H1 (cell line): ENCODE measurements around the gene SLC36A4. TPM values are rescaled to one million over a fixed set of nuclear protein-coding genes. Genes with fewer than 3 reads are reported as not detected.

Experiments
- BACH1 ChIP-seq: IDR thresholded peaks from 2 replicates; pipeline ENCODE4 v1.6.1; 2012; ENCODE audit warnings: low read length, improper control_type of control experiment
- CHD2 ChIP-seq: IDR thresholded peaks from 2 replicates; pipeline ENCODE4 v1.6.1; 2012; ENCODE audit warnings: low read length, improper control_type of control experiment
- CREB1 ChIP-seq: IDR thresholded peaks from 2 replicates; pipeline ENCODE4 v1.6.1; 2012; ENCODE audit warnings: inconsistent platforms
- NRF1 ChIP-seq: IDR thresholded peaks from 2 replicates; pipeline ENCODE4 v1.6.1; 2011; ENCODE audit warnings: mild to moderate bottlenecking, low read depth, low read length, improper control_type of control experiment
- POLR2A ChIP-seq, 2 experiments: IDR thresholded peaks; 1 replicate in 1 of 2; 2 replicates in 1 of 2; pipeline ENCODE4 v1.6.1; 2011; ENCODE audit warnings: low read depth in 2 of 2, low read length in 2 of 2, mild to moderate bottlenecking in 2 of 2; ENCODE audit errors: control extremely low read depth in 1 of 2
- RAD21 ChIP-seq, 2 experiments: IDR thresholded peaks in 1 of 2; conservative IDR thresholded peaks in 1 of 2; 2 replicates each; pipeline ENCODE4 v1.6.1; 2011; ENCODE audit warnings: low read depth in 2 of 2, low read length in 2 of 2, improper control_type of control experiment in 1 of 2, inconsistent platforms in 1 of 2, mild to moderate bottlenecking in 1 of 2, moderate library complexity in 1 of 2
- polyA plus RNA-seq, 7 experiments: library from polyadenylated mRNA; depleted of rRNA in 3 of 7; stranded (reverse) in 5 of 7; unstranded in 2 of 7; fragments of >200 nt in 5 of 7; fragments of 200-250 nt in 2 of 7; gene quantifications; 1 replicate in 5 of 7; 2 replicates in 1 of 7; 4 replicates in 1 of 7; pipeline versions ENCODE4 v1.2.1 to v1.2.3, GENCODE V29; 2011 to 2013; ENCODE audit warnings: missing spikeins in 2 of 7, mixed read lengths in 2 of 7
- total RNA-seq: library from RNA; stranded (reverse); fragmentation: NEBNext Ultra II Directional; extraction: Animal tissue kit (Norgen Biotek cat#: 25700); gene quantifications from 2 replicates; pipeline ENCODE4 v1.2.1, GENCODE V29; 2021
- TF ChIP-seq, protein P1 (sequence below): fragments of 300-600 bp; sonication (generic); IDR thresholded peaks from 2 replicates; pipeline ENCODE4 v1.7.1; 2012; ENCODE audit warnings: low read length, moderate library complexity, mild to moderate bottlenecking, inconsistent platforms; ENCODE audit not compliant: insufficient replicate concordance

SLC36A4 gene
- total and polyA plus RNA-seq, 2 of the 8 experiments (the other 6 are each of a cell fraction or from before 2014, with no cell fraction given): 10.2 to 22.7 TPM

GRCh38 chr11:93116641-93117441, 81.0 kb downstream of the SLC36A4 start (continued):
- TF ChIP-seq POLR2A (IDR thresholded peaks at IDR 0.05; ENCODE audit: control extremely low read depth in 1 of 2, low read depth in 2 of 2, low read length in 2 of 2): peak; percentile 68 to 99
- TF ChIP-seq CREB1: 0 out of 2 replicates have a peak, but pooled peaks have one; percentile 0
- no peak for TF ChIP-seq NRF1
- TF ChIP-seq, protein P1, sequence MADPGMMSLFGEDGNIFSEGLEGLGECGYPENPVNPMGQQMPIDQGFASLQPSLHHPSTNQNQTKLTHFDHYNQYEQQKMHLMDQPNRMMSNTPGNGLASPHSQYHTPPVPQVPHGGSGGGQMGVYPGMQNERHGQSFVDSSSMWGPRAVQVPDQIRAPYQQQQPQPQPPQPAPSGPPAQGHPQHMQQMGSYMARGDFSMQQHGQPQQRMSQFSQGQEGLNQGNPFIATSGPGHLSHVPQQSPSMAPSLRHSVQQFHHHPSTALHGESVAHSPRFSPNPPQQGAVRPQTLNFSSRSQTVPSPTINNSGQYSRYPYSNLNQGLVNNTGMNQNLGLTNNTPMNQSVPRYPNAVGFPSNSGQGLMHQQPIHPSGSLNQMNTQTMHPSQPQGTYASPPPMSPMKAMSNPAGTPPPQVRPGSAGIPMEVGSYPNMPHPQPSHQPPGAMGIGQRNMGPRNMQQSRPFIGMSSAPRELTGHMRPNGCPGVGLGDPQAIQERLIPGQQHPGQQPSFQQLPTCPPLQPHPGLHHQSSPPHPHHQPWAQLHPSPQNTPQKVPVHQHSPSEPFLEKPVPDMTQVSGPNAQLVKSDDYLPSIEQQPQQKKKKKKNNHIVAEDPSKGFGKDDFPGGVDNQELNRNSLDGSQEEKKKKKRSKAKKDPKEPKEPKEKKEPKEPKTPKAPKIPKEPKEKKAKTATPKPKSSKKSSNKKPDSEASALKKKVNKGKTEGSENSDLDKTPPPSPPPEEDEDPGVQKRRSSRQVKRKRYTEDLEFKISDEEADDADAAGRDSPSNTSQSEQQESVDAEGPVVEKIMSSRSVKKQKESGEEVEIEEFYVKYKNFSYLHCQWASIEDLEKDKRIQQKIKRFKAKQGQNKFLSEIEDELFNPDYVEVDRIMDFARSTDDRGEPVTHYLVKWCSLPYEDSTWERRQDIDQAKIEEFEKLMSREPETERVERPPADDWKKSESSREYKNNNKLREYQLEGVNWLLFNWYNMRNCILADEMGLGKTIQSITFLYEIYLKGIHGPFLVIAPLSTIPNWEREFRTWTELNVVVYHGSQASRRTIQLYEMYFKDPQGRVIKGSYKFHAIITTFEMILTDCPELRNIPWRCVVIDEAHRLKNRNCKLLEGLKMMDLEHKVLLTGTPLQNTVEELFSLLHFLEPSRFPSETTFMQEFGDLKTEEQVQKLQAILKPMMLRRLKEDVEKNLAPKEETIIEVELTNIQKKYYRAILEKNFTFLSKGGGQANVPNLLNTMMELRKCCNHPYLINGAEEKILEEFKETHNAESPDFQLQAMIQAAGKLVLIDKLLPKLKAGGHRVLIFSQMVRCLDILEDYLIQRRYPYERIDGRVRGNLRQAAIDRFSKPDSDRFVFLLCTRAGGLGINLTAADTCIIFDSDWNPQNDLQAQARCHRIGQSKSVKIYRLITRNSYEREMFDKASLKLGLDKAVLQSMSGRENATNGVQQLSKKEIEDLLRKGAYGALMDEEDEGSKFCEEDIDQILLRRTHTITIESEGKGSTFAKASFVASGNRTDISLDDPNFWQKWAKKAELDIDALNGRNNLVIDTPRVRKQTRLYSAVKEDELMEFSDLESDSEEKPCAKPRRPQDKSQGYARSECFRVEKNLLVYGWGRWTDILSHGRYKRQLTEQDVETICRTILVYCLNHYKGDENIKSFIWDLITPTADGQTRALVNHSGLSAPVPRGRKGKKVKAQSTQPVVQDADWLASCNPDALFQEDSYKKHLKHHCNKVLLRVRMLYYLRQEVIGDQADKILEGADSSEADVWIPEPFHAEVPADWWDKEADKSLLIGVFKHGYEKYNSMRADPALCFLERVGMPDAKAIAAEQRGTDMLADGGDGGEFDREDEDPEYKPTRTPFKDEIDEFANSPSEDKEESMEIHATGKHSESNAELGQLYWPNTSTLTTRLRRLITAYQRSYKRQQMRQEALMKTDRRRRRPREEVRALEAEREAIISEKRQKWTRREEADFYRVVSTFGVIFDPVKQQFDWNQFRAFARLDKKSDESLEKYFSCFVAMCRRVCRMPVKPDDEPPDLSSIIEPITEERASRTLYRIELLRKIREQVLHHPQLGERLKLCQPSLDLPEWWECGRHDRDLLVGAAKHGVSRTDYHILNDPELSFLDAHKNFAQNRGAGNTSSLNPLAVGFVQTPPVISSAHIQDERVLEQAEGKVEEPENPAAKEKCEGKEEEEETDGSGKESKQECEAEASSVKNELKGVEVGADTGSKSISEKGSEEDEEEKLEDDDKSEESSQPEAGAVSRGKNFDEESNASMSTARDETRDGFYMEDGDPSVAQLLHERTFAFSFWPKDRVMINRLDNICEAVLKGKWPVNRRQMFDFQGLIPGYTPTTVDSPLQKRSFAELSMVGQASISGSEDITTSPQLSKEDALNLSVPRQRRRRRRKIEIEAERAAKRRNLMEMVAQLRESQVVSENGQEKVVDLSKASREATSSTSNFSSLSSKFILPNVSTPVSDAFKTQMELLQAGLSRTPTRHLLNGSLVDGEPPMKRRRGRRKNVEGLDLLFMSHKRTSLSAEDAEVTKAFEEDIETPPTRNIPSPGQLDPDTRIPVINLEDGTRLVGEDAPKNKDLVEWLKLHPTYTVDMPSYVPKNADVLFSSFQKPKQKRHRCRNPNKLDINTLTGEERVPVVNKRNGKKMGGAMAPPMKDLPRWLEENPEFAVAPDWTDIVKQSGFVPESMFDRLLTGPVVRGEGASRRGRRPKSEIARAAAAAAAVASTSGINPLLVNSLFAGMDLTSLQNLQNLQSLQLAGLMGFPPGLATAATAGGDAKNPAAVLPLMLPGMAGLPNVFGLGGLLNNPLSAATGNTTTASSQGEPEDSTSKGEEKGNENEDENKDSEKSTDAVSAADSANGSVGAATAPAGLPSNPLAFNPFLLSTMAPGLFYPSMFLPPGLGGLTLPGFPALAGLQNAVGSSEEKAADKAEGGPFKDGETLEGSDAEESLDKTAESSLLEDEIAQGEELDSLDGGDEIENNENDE: peak; percentile 59
- no peak for TF ChIP-seq CHD2
- TF ChIP-seq RAD21 (IDR thresholded peaks at IDR 0.05 in 1 of 2, conservative IDR thresholded peaks at IDR 0.05 in 1 of 2; ENCODE audit: low read depth in 2 of 2, low read length in 2 of 2): no peak; a peak in 1 of 4 replicates
- no peak for TF ChIP-seq BACH1
- TF ChIP-seq, all 59 proteins: peak for 16
